CD4-positive, alpha-beta T cell (primary cell): ENCODE data around the gene XBP1. TPM values are rescaled to one million over a fixed set of nuclear protein-coding genes. Genes with fewer than 3 reads are reported as not detected.

ENCODE experiments used
- ATAC-seq: fragments of 200-7000 bp; cut with Tn5 transposase; one replicate; pipeline ENCODE4 v1.10.0; 2022; ENCODE audit warnings: mild to moderate bottlenecking; ENCODE audit not compliant: poor library complexity
- CTCF ChIA-PET: fragments of 350-600 bp; sonication (Branson Sonifier 250); formaldehyde crosslinking; loops from one replicate; lab custom pipeline; 2021; ENCODE audit warnings: antibody characterized with exemption, inconsistent platforms; lab: Charles Lee
- POLR2A ChIA-PET: fragments of 350-600 bp; sonication (Branson Sonifier 250); formaldehyde crosslinking; loops from one replicate; lab custom pipeline; 2021; ENCODE audit warnings: antibody characterized with exemption, inconsistent platforms; lab: Charles Lee
- DNase-seq, 14 experiments: peaks; one replicate each; pipeline ENCODE4 v3.0.0-alpha.2; 2013 to 2020; ENCODE audit warnings: mixed read lengths in 2 of 14
- H3K27ac ChIP-seq, 2 donors: one replicate each; pipeline versions ENCODE4 v1.5.1 to v1.7.0; 2013; ENCODE audit warnings: low read length in 2 of 2, low read depth in 1 of 2, mild to moderate bottlenecking in 1 of 2
- H3K27me3 ChIP-seq, 2 experiments: 1 replicate in 1 of 2; 2 replicates in 1 of 2; pipeline versions ENCODE4 v1.6.1 to v1.7.0; 2013; ENCODE audit warnings: low read length in 2 of 2, control low read depth in 1 of 2, mild to moderate bottlenecking in 1 of 2, moderate library complexity in 1 of 2; ENCODE audit not compliant: insufficient read depth in 2 of 2, control insufficient read depth in 1 of 2
- H3K36me3 ChIP-seq: one replicate; pipeline ENCODE4 v1.6.1; 2013; ENCODE audit warnings: low read length, control low read depth; ENCODE audit not compliant: insufficient read depth
- H3K4me1 ChIP-seq: one replicate; pipeline ENCODE4 v1.6.1; 2013; ENCODE audit warnings: low read length, control low read depth; ENCODE audit not compliant: insufficient read depth
- H3K4me3 ChIP-seq: one replicate; pipeline ENCODE4 v1.5.1; 2013; ENCODE audit warnings: mild to moderate bottlenecking, low read length, moderate library complexity
- H3K9me3 ChIP-seq, 2 experiments: 1 replicate in 1 of 2; 2 replicates in 1 of 2; pipeline versions ENCODE4 v1.6.1 to v1.7.0; 2013; ENCODE audit warnings: low read length in 2 of 2, mild to moderate bottlenecking in 2 of 2, control low read depth in 1 of 2, moderate library complexity in 1 of 2; ENCODE audit not compliant: control insufficient read depth in 1 of 2, insufficient read depth in 1 of 2
- H3K27ac Mint-ChIP-seq: one replicate; pipeline ENCODE4 v1.8.0; 2020; ENCODE audit warnings: mixed read lengths
- H3K27me3 Mint-ChIP-seq: one replicate; pipeline ENCODE4 v1.8.0; 2021; ENCODE audit warnings: mixed read lengths
- H3K36me3 Mint-ChIP-seq: one replicate; pipeline ENCODE4 v1.8.0; 2021; ENCODE audit warnings: low read depth, mixed read lengths
- H3K4me1 Mint-ChIP-seq: one replicate; pipeline ENCODE4 v1.8.0; 2021; ENCODE audit warnings: low read depth, mixed read lengths
- H3K4me3 Mint-ChIP-seq: one replicate; pipeline ENCODE4 v1.8.0; 2020; ENCODE audit warnings: mild to moderate bottlenecking, mixed read lengths
- H3K9me3 Mint-ChIP-seq: one replicate; pipeline ENCODE4 v1.8.0; 2020; ENCODE audit warnings: mixed read lengths
- intact Hi-C, 2 experiments: fragments of 100-400 bp; cut with DNase I in 1 of 2; cut with micrococcal nuclease in 1 of 2; formaldehyde crosslinking; loops; one replicate each; pipeline versions ENCODE4 v1.15.1 to v1.9.0; 2023 to 2025; cut with DNase I, micrococcal nuclease
- total RNA-seq, 174 experiments: library from RNA in 2 of 174; stranded (reverse) in 2 of 174; gene quantifications; one replicate each; pipeline ENCODE4 v1.2.3 and lab custom pipeline; 2021 to 2026
- TF ChIP-seq, protein P1 (sequence below): fragments of 200-600 bp; IDR thresholded peaks from one replicate; pipeline ENCODE4 v1.8.0; 2022; ENCODE audit warnings: antibody characterized with exemption, mild to moderate bottlenecking

The XBP1 gene
- total RNA-seq, 2 experiments from 2014 or later, result 180 to 190 TPM

- Mint-ChIP-seq H3K9me3 (no peaks in the 10 kb centered on the region), H3K27me3 (no peaks in the 10 kb centered on the region), H3K4me1 (peaks cover 67% of the 10 kb centered on the region), H3K27ac (peak overlapping the region; percentile 4), H3K36me3 (peaks cover 76% of the 10 kb centered on the region), H3K4me3 (no peak overlapping the region)
- Histone ChIP-seq H3K36me3 (peaks cover 39% of the 10 kb centered on the region), H3K4me1 (peaks cover 44% of the 10 kb centered on the region), H3K27me3 (no peaks in the 10 kb centered on the region), H3K27ac (peak overlapping the region in 1 of 2 donors; percentile 2), H3K4me3 (no peak overlapping the region), H3K9me3 (no peaks in the 10 kb centered on the region)
- ChIA-PET CTCF (interaction anchor here (3.9 to 5.1 kb wide), 2 partner anchors 37 to 38 kb away, joined by 22 to 42 read pairs; no protein-coding TSS in a partner anchor), POLR2A (interaction anchor here (0.6 to 3.7 kb wide), 3 partner anchors 8 to 191 kb away, joined by 3 to 40 read pairs (median 9); partner anchors contain the start of gene XBP1)
- TF ChIP-seq, protein P1, sequence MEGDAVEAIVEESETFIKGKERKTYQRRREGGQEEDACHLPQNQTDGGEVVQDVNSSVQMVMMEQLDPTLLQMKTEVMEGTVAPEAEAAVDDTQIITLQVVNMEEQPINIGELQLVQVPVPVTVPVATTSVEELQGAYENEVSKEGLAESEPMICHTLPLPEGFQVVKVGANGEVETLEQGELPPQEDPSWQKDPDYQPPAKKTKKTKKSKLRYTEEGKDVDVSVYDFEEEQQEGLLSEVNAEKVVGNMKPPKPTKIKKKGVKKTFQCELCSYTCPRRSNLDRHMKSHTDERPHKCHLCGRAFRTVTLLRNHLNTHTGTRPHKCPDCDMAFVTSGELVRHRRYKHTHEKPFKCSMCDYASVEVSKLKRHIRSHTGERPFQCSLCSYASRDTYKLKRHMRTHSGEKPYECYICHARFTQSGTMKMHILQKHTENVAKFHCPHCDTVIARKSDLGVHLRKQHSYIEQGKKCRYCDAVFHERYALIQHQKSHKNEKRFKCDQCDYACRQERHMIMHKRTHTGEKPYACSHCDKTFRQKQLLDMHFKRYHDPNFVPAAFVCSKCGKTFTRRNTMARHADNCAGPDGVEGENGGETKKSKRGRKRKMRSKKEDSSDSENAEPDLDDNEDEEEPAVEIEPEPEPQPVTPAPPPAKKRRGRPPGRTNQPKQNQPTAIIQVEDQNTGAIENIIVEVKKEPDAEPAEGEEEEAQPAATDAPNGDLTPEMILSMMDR, result no peak
- no peak for ATAC-seq
- DNase-seq, result no peak
- intact Hi-C loops, result no loop called here
Observed at GRCh38 chr22:28791841-28792490, 8.4 kb downstream of the XBP1 start.

DNA sequence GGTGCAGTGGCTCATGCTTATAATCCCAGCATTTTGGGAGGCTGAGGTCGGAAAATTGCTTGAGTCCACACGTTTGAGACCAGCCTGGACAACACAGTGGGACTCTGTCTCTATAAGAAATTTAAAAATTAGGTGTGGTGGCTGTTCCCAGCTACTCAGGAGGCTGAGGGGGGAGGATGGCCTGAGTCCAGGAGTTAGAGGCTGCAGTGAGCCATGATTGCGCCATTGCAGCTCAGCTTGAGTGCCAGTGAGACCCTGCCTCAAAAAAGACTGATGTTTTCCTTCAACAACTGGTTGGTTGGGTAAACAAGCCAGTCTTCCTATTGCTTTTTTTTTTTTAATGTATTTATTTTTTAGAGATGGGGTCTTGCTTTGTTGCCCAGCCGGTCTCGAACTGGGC, 9.2 kb downstream of the XBP1 start:
- DNase-seq (no peak), ATAC-seq (no peak)
- H3K27ac Mint-ChIP-seq, result no peak overlapping the region
- POLR2A ChIA-PET, result interaction anchor here (1.0 to 3.7 kb wide), 4 partner anchors 9 to 38 kb away, joined by 5 to 40 read pairs (median 7); partner anchors contain the start of gene XBP1
- TF ChIP-seq, protein P1, result no peak
- Histone ChIP-seq H3K4me3 (no peak overlapping the region), H3K36me3 (peaks cover 39% of the 10 kb centered on the region), H3K9me3 (no peaks in the 10 kb centered on the region), H3K4me1 (peaks cover 42% of the 10 kb centered on the region), H3K27me3 (no peaks in the 10 kb centered on the region), H3K27ac (no peak overlapping the region)
- intact Hi-C loops, result no loop called here
- peaks cover 58% of the 10 kb centered on the region for H3K4me1 Mint-ChIP-seq
- CTCF ChIA-PET, result interaction anchor here (1.0 to 3.9 kb wide), 3 partner anchors 12 to 249 kb away, joined by 3 to 42 read pairs (median 5); no protein-coding TSS in a partner anchor
- H3K4me3 Mint-ChIP-seq, result peak overlapping the region; percentile 15
- H3K27me3 Mint-ChIP-seq, result no peaks in the 10 kb centered on the region
- H3K9me3 Mint-ChIP-seq, result no peaks in the 10 kb centered on the region
- H3K36me3 Mint-ChIP-seq, result peaks cover 76% of the 10 kb centered on the region

DNA sequence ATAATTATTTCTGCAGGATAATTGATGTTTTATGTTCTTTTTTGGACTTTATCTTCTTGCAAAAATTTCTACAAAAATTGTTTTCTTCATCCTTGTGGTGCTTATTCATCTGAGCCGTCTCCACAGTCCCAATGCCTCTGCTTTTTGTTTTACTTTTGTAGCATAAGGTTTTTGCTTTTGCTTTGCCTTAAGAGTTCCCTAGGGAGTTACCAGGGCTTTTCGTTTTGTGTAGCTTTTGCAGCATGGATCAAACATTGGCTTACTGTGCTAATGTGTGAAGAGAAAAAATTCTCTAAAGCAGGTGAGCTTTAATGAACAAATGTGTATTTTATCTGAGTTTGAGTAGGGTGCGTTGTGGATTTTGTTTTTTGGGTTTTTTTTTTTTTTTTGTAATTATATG, 11.8 kb downstream of the XBP1 start:
- DNase-seq (no peak), ATAC-seq (no peak)
- CTCF ChIA-PET, result interaction anchor here (1.2 to 3.9 kb wide), 3 partner anchors 9 to 40 kb away, joined by 3 to 42 read pairs (median 3); no protein-coding TSS in a partner anchor
- peaks cover 32% of the 10 kb centered on the region for H3K4me1 ChIP-seq
- H3K9me3 ChIP-seq, result no peaks in the 10 kb centered on the region
- H3K27ac ChIP-seq, result no peak overlapping the region
- no peak overlapping the region for H3K27ac Mint-ChIP-seq
- no peaks in the 10 kb centered on the region for H3K27me3 ChIP-seq
- POLR2A ChIA-PET, result interaction anchor here (1.2 to 1.9 kb wide), 2 partner anchors 12 to 22 kb away, joined by 4 to 6 read pairs; partner anchors contain the start of gene XBP1
- H3K27me3 Mint-ChIP-seq, result no peaks in the 10 kb centered on the region
- peaks cover 36% of the 10 kb centered on the region for H3K4me1 Mint-ChIP-seq
- TF ChIP-seq, protein P1, result no peak
- H3K4me3 ChIP-seq, result no peak overlapping the region
- peaks cover 76% of the 10 kb centered on the region for H3K36me3 Mint-ChIP-seq
- intact Hi-C loops, result loop anchor here in 1 of 2 experiments (5.0 kb wide), 1 partner anchor 254 kb away; no protein-coding TSS in a partner anchor
- no peak overlapping the region for H3K4me3 Mint-ChIP-seq
- H3K9me3 Mint-ChIP-seq, result no peaks in the 10 kb centered on the region
- H3K36me3 ChIP-seq, result peaks cover 39% of the 10 kb centered on the region
